ENCODE results near the gene RPTOR. TPM values are rescaled to one million over a fixed set of nuclear protein-coding genes. Genes with fewer than 3 reads are reported as not detected.

RPTOR gene
- total RNA-seq, 3 donors from 2014 or later, result 21.4 to 27.5 (median 23.6) TPM

GRCh38 chr17:80774643-80775281 lies 230.1 kb downstream of the RPTOR start:
- intact Hi-C loops (cut with DNase I; ENCODE audit: low total_unique reads), result no loop called here
- no peaks in the 10 kb centered on the region for H3K9me3 ChIP-seq
- TF ChIP-seq POLR2AphosphoS5 (IDR thresholded peaks at IDR 0.05), result no peak
- no peak for TF ChIP-seq CTCF (IDR thresholded peaks at IDR 0.05)
- no peak for TF ChIP-seq POLR2A (IDR thresholded peaks at IDR 0.05)
- no peak overlapping the region for H3K27ac ChIP-seq
- no peaks in the 10 kb centered on the region for H3K27me3 ChIP-seq
- H3K4me3 ChIP-seq, result no peak overlapping the region
- no peak for DNase-seq (ENCODE audit: low spot score in 2 of 2)
- no peaks in the 10 kb centered on the region for H3K4me1 ChIP-seq
- no peaks in the 10 kb centered on the region for H3K36me3 ChIP-seq

- H3K9me3 ChIP-seq, result no peaks in the 10 kb centered on the region
- H3K27me3 ChIP-seq, result no peaks in the 10 kb centered on the region
- TF ChIP-seq POLR2AphosphoS5 (IDR thresholded peaks at IDR 0.05), result no peak
- TF ChIP-seq CTCF (IDR thresholded peaks at IDR 0.05), result no peak
- TF ChIP-seq POLR2A (IDR thresholded peaks at IDR 0.05), result no peak
- H3K27ac ChIP-seq, result no peak overlapping the region
- DNase-seq (ENCODE audit: low spot score in 2 of 2), result no peak
- intact Hi-C loops (cut with DNase I; ENCODE audit: low total_unique reads), result no loop called here
- no peak overlapping the region for H3K4me3 ChIP-seq
- H3K36me3 ChIP-seq, result no peaks in the 10 kb centered on the region
- no peaks in the 10 kb centered on the region for H3K4me1 ChIP-seq
These were observed 231.2 kb downstream of the RPTOR start for GRCh38 chr17:80775863-80776262.

GRCh38 chr17:80777274-80777673 lies 232.6 kb downstream of the RPTOR start:
- no peaks in the 10 kb centered on the region for H3K4me1 ChIP-seq
- TF ChIP-seq CTCF (IDR thresholded peaks at IDR 0.05), result no peak
- TF ChIP-seq POLR2AphosphoS5 (IDR thresholded peaks at IDR 0.05), result no peak
- no peak for TF ChIP-seq POLR2A (IDR thresholded peaks at IDR 0.05)
- H3K27ac ChIP-seq, result no peak overlapping the region
- no peak overlapping the region for H3K4me3 ChIP-seq
- DNase-seq (ENCODE audit: low spot score in 2 of 2), result no peak
- no peaks in the 10 kb centered on the region for H3K36me3 ChIP-seq
- no peaks in the 10 kb centered on the region for H3K9me3 ChIP-seq
- no peaks in the 10 kb centered on the region for H3K27me3 ChIP-seq
- intact Hi-C loops (cut with DNase I; ENCODE audit: low total_unique reads), result no loop called here

GRCh38 chr17:80778716-80779115 lies 234.1 kb downstream of the RPTOR start:
- DNase-seq (ENCODE audit: low spot score in 2 of 2), result peak in 1 of 2 donors; percentile 9
- H3K4me1 ChIP-seq, result no peaks in the 10 kb centered on the region

More at GRCh38 chr17:80778716-80779115, 234.1 kb downstream of the RPTOR start:
- no peaks in the 10 kb centered on the region for H3K36me3 ChIP-seq
- intact Hi-C loops (cut with DNase I; ENCODE audit: low total_unique reads), result no loop called here
- H3K4me3 ChIP-seq, result no peak overlapping the region
- H3K27me3 ChIP-seq, result no peaks in the 10 kb centered on the region
- H3K27ac ChIP-seq, result no peak overlapping the region
- H3K9me3 ChIP-seq, result no peaks in the 10 kb centered on the region
- no peak for TF ChIP-seq POLR2A (IDR thresholded peaks at IDR 0.05)
- no peak for TF ChIP-seq POLR2AphosphoS5 (IDR thresholded peaks at IDR 0.05)
- TF ChIP-seq CTCF (IDR thresholded peaks at IDR 0.05), result no peak
